Nephron progenitor cell (in vitro differentiated cells): ENCODE measurements around the gene SRPK1.
"Not testable (repeated sequence)": the region's sequence is repeated elsewhere in the genome, so short reads cannot be mapped to it uniquely, and the experiment has no call there.

Experiments used
- DNase-seq: peaks from one replicate; pipeline ENCODE4 v3.0.0; 2021
- H3K27ac Mint-ChIP-seq: 2 replicates; pipeline ENCODE4 v1.8.0; 2021; ENCODE audit warnings: mild to moderate bottlenecking, moderate library complexity, mixed read lengths
- H3K27me3 Mint-ChIP-seq: 2 replicates; pipeline ENCODE4 v1.8.0; 2021; ENCODE audit warnings: mild to moderate bottlenecking, low read depth, mixed read lengths; ENCODE audit not compliant: poor library complexity
- H3K36me3 Mint-ChIP-seq: 2 replicates; pipeline ENCODE4 v1.8.0; 2021; ENCODE audit warnings: low read depth, mixed read lengths
- H3K4me1 Mint-ChIP-seq: 2 replicates; pipeline ENCODE4 v1.8.0; 2021; ENCODE audit warnings: mixed read lengths
- H3K4me3 Mint-ChIP-seq: 2 replicates; pipeline ENCODE4 v1.8.0; 2021; ENCODE audit warnings: mild to moderate bottlenecking, moderate library complexity, mixed read lengths
- H3K9me3 Mint-ChIP-seq: 2 replicates; pipeline ENCODE4 v1.8.0; 2021; ENCODE audit warnings: mild to moderate bottlenecking, moderate library complexity, mixed read lengths
- TF ChIP-seq, protein P1 (sequence below): fragments of 200-600 bp; sonication (generic); IDR thresholded peaks from 2 replicates; pipeline ENCODE4 v1.5.0; 2021; ENCODE audit warnings: antibody characterized with exemption

Gene SRPK1

DNA sequence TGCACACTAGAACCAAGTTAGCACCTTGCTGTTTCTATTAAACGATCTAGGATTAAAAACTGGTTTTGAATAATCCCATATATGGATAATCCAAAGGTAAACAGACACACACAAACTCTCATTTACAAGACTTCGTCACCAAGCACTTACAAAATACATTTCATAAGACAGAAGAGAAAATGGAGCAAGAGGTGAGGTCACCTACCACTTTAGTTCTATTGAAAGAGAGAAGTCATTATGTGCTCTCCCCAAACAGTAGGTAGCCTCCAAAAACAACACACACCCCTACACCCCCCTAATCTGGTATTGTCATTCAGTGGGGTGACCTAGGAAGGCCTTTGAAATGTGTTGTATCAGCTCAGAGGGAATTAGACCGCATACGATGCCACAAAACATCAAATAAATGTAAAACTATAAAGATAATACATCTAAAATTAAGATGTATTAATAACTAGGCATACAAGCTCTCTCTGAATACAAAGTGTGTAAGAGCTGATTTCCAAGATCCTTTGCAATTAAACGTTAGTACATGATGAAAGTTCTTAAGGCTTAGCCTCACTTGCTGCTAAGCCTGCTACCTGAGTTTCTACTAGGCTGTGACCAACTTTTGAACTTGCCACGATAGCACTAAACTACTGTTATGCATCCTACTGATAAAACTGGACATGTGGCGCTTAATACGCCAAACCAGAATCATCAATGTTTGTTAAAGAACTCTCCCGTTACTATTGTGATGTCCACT is 1.6 kb downstream of the SRPK1 start:
- Mint-ChIP-seq H3K4me1 (peaks cover 51% of the 10 kb centered on the region), H3K4me3 (peak overlapping the region; percentile 97)
- no peak for DNase-seq

DNA sequence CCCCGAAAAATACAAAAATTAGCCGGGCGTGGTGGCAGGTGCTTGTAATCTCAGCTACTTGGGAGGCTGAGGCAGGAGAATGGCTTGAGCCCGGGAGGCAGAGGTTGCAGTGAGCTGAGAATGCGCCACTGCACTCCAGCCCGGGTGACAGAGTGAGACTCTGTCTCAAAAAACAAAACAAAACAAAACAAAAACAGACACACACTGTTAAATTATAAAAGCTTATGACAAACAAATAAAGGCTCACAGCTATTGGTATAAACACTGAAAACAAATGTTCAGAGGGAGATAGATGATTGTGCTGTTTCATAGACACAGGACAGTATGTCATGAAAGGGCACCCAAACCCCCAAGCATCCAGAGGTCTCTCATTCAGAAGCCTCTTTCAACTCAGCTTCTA is 4.0 kb downstream of the SRPK1 start:
- Mint-ChIP-seq H3K4me1 (peaks cover 41% of the 10 kb centered on the region), H3K9me3 (peaks cover 23% of the 10 kb centered on the region), H3K4me3 (peak overlapping the region; percentile 8), H3K36me3 (peaks cover 50% of the 10 kb centered on the region)
- DNase-seq, H3K27me3 Mint-ChIP-seq, H3K27ac Mint-ChIP-seq: not testable (repeated sequence)

More for the DNA sequence above, 1.6 kb downstream of the SRPK1 start:
- TF ChIP-seq, protein P1, sequence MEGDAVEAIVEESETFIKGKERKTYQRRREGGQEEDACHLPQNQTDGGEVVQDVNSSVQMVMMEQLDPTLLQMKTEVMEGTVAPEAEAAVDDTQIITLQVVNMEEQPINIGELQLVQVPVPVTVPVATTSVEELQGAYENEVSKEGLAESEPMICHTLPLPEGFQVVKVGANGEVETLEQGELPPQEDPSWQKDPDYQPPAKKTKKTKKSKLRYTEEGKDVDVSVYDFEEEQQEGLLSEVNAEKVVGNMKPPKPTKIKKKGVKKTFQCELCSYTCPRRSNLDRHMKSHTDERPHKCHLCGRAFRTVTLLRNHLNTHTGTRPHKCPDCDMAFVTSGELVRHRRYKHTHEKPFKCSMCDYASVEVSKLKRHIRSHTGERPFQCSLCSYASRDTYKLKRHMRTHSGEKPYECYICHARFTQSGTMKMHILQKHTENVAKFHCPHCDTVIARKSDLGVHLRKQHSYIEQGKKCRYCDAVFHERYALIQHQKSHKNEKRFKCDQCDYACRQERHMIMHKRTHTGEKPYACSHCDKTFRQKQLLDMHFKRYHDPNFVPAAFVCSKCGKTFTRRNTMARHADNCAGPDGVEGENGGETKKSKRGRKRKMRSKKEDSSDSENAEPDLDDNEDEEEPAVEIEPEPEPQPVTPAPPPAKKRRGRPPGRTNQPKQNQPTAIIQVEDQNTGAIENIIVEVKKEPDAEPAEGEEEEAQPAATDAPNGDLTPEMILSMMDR, result no peak
- Mint-ChIP-seq H3K9me3 (peaks cover 3% of the 10 kb centered on the region), H3K36me3 (peaks cover 27% of the 10 kb centered on the region), H3K27ac (peak overlapping the region; percentile 78), H3K27me3 (no peaks in the 10 kb centered on the region)

DNA sequence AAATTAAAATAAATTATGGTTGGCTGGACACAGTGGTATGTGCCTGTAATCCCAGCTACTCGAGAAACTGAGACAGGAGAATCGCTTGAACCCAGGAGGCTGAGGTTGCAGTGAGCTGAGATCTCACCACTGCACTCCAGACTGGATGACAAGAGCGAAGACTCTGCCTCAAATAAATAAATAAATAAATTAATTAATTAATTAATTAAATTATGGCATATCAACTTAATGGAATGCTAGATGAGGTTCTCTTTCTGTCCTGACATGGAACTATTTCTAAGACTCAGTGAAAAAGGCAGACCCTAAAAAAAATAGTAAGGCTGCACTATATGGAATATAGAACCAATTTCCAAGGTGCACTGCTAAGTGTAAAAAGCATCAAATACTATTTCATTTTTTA is 4.8 kb downstream of the SRPK1 start:
- no peak for DNase-seq
- peaks cover 59% of the 10 kb centered on the region for H3K36me3 Mint-ChIP-seq
- H3K27me3 Mint-ChIP-seq, result peaks cover 2% of the 10 kb centered on the region
- H3K27ac Mint-ChIP-seq, result no peak overlapping the region
- peaks cover 34% of the 10 kb centered on the region for H3K4me1 Mint-ChIP-seq
- H3K9me3 Mint-ChIP-seq, result peaks cover 30% of the 10 kb centered on the region
- TF ChIP-seq, protein P1, result no peak
- H3K4me3 Mint-ChIP-seq, result no peak overlapping the region

DNA sequence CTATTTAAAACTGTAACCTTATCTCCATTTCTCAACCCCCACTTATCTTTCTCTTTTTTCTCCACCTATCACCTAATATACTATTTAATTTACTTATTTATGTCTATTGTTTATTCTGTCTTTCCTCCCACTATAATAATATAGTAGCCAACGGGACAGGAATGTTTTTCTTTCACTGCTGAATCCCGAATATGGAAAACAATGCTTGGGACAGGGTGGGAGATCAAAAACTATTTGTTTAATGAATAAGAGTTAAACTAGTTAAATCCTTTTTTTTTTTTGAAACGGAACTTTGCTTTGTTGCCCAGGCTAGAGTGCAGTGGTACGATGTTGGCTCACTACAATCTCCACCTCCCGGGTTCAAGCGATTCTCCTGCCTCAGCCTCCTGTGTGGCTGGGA is 6.4 kb downstream of the SRPK1 start:
- no peak overlapping the region for H3K4me3 Mint-ChIP-seq
- peaks cover 45% of the 10 kb centered on the region for H3K9me3 Mint-ChIP-seq
- no peak overlapping the region for H3K27ac Mint-ChIP-seq
- peaks cover 2% of the 10 kb centered on the region for H3K27me3 Mint-ChIP-seq
- H3K36me3 Mint-ChIP-seq, result peaks cover 74% of the 10 kb centered on the region
- DNase-seq, result no peak
- peaks cover 26% of the 10 kb centered on the region for H3K4me1 Mint-ChIP-seq
- TF ChIP-seq, protein P1, result no peak

DNA sequence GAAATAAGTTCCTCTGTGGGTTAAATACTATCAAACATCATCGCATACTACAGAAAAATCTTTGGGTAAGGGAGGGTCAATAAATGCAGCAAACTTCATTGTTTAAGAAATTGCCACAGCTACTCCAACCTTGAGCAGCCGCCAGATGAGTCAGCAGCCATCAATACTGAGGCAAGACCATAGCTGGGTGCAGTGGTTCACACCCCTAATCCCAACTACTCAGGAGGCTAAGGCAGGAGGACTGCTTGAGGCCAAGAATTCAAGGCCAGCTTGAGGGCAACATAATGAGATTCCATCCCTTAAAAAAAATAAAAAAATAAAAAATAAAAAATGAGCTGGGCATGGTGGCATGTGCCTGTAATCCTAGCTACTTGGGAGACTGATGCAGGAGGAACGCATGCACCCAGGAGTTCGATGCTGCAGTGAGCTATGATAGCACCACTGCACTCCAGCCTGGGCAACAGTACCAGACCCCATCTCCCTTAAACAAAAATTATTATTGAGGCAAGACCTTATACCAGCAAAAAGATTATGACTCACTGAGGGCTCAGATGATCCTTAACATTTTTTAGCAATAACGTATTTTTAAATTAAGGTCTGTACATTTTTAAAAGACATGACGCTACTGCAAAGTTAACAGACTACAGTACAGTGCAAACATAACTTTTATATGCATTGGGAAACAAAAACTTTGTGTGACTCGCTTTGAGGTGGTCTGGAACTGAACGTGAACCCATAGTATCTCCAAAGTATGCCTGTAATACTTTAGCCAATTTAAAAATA is 8.8 kb downstream of the SRPK1 start:
- peaks cover 65% of the 10 kb centered on the region for H3K9me3 Mint-ChIP-seq
- H3K4me3 Mint-ChIP-seq, result no peak overlapping the region
- peaks cover 97% of the 10 kb centered on the region for H3K36me3 Mint-ChIP-seq

DNA sequence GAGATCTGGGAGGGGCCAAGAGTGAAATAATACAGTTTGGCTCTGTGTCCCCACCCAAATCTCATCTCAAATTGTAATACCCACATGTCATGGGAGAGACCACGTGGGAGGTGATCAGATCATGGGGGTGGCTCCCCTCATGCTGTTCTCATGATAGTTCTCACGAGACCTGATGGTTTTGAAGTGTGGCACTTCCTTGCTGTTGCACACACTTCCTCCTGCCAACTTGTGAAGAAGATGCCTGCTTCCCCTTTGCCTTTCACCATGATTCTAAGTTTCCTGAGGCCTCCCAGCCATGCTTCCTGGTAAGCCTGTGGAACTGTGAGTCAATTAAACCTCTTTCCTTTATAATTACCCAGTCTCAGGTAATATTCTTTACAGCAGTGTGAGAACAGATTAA is 11.3 kb downstream of the SRPK1 start:
- not testable (repeated sequence) for H3K27ac Mint-ChIP-seq, DNase-seq, H3K4me1 Mint-ChIP-seq, H3K27me3 Mint-ChIP-seq, H3K4me3 Mint-ChIP-seq
- H3K36me3 Mint-ChIP-seq, result peaks cover 99% of the 10 kb centered on the region
- peaks cover 65% of the 10 kb centered on the region for H3K9me3 Mint-ChIP-seq

More for the DNA sequence above, 8.8 kb downstream of the SRPK1 start:
- peaks cover 4% of the 10 kb centered on the region for H3K4me1 Mint-ChIP-seq
- H3K27ac Mint-ChIP-seq, result no peak overlapping the region
- no peak for DNase-seq
- H3K27me3 Mint-ChIP-seq, result peaks cover 5% of the 10 kb centered on the region
- TF ChIP-seq, protein P1, result no peak

DNA sequence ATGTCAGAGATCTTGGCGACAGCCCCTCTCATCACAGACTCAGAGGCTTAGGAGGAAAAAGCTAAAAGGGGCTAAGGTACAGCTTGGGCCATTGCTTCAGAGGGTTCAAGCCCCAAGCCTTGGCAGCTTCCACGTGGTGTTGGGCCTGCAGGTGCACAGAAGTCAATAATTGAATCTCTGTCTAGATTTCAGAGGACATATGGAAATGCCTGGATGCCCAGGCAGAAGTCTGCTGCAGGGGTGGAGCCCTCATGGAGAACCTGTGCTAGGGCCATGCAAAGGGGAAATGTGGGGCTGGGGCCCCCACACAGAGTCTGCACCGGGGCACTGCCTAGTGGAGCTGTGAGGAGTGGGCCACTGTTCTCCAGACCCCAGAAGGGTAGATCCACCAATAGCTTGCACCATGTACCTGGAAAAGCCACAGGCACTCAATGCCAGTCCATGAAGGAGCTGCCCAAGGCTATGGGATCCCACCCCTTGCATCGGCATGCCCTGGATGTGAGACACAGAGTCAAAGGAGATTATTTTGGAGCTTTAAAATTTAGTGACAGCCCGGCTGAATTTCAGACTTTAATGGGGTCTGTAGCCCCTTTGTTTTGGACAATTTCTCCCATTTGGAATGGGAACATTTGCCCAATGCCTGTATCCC is 12.0 kb downstream of the SRPK1 start:
- not testable (repeated sequence) for DNase-seq, H3K4me3 Mint-ChIP-seq, H3K27ac Mint-ChIP-seq, H3K4me1 Mint-ChIP-seq, H3K27me3 Mint-ChIP-seq
- H3K9me3 Mint-ChIP-seq, result peaks cover 59% of the 10 kb centered on the region
- H3K36me3 Mint-ChIP-seq, result peaks cover 98% of the 10 kb centered on the region
